CD4-positive, alpha-beta memory T cell (primary cell): ENCODE results near the gene GABARAPL1. TPM values are rescaled to one million over a fixed set of nuclear protein-coding genes. Genes with fewer than 3 reads are reported as not detected.

ENCODE experiments used
- CTCF ChIA-PET: fragments of 350-600 bp; sonication (Branson Sonifier 250); formaldehyde crosslinking; loops from one replicate; lab custom pipeline; 2021; ENCODE audit warnings: inconsistent platforms; ENCODE audit not compliant: partially characterized antibody; lab: Charles Lee
- POLR2A ChIA-PET: fragments of 350-600 bp; sonication (Branson Sonifier 250); formaldehyde crosslinking; loops from one replicate; lab custom pipeline; 2021; ENCODE audit not compliant: partially characterized antibody; lab: Charles Lee
- DNase-seq, 5 donors: peaks; one replicate each; pipeline versions ENCODE4 v3.0.0 to v3.0.0-alpha.2; 2020 to 2022; ENCODE audit warnings: mixed read lengths in 1 of 5
- H3K27ac ChIP-seq: one replicate; pipeline ENCODE4 v1.7.0; 2013; ENCODE audit warnings: low read depth, low read length
- H3K27me3 ChIP-seq: 2 replicates; pipeline ENCODE4 v1.7.0; 2013; ENCODE audit warnings: mild to moderate bottlenecking, low read length, moderate library complexity; ENCODE audit not compliant: insufficient read depth
- H3K36me3 ChIP-seq: 2 replicates; pipeline ENCODE4 v1.7.0; 2013; ENCODE audit warnings: mild to moderate bottlenecking, low read length, moderate library complexity; ENCODE audit not compliant: insufficient read depth
- H3K4me1 ChIP-seq: 2 replicates; pipeline ENCODE4 v1.7.0; 2013; ENCODE audit warnings: mild to moderate bottlenecking, low read length, moderate library complexity; ENCODE audit not compliant: insufficient read depth
- H3K4me3 ChIP-seq, 2 donors: one replicate each; pipeline ENCODE4 v1.7.0; 2013; ENCODE audit warnings: low read length in 2 of 2, mild to moderate bottlenecking in 1 of 2
- H3K9me3 ChIP-seq, 2 donors: one replicate each; pipeline ENCODE4 v1.7.0; 2013; ENCODE audit warnings: low read length in 2 of 2, control low read depth in 1 of 2; ENCODE audit not compliant: control insufficient read depth in 1 of 2
- H3K27ac Mint-ChIP-seq, 7 donors: one replicate each; pipeline ENCODE4 v1.8.0; 2020 to 2021; ENCODE audit warnings: mixed read lengths in 7 of 7, mild to moderate bottlenecking in 6 of 7, inconsistent platforms in 3 of 7, moderate library complexity in 3 of 7
- H3K27me3 Mint-ChIP-seq, 2 donors: one replicate each; pipeline ENCODE4 v1.8.0; 2020 to 2021; ENCODE audit warnings: mixed read lengths in 2 of 2
- H3K36me3 Mint-ChIP-seq, 2 donors: one replicate each; pipeline ENCODE4 v1.8.0; 2020 to 2021; ENCODE audit warnings: mixed read lengths in 2 of 2, inconsistent platforms in 1 of 2, mild to moderate bottlenecking in 1 of 2
- H3K4me1 Mint-ChIP-seq, 4 donors: one replicate each; pipeline ENCODE4 v1.8.0; 2020 to 2021; ENCODE audit warnings: mixed read lengths in 4 of 4, mild to moderate bottlenecking in 1 of 4
- H3K4me3 Mint-ChIP-seq, 8 donors: one replicate each; pipeline ENCODE4 v1.8.0; 2020 to 2021; ENCODE audit warnings: mixed read lengths in 8 of 8, mild to moderate bottlenecking in 7 of 8, moderate library complexity in 6 of 8, inconsistent platforms in 3 of 8
- H3K9me3 Mint-ChIP-seq, 8 donors: one replicate each; pipeline ENCODE4 v1.8.0; 2020 to 2021; ENCODE audit warnings: mixed read lengths in 8 of 8, mild to moderate bottlenecking in 5 of 8, inconsistent platforms in 3 of 8, moderate library complexity in 1 of 8
- intact Hi-C: fragments of 100-400 bp; cut with micrococcal nuclease; formaldehyde crosslinking; loops from one replicate; pipeline ENCODE4 v1.15.1; 2023
- polyA plus RNA-seq, 2 donors: library from polyadenylated mRNA; unstranded; fragments of 300-500 nt; fragmentation: Illumina TruSeq; gene quantifications; one replicate each; pipeline ENCODE4 v1.2.3, GENCODE V29; 2021
- total RNA-seq, 2 experiments: library from RNA; stranded (reverse); gene quantifications; one replicate each; pipeline ENCODE4 v1.2.3, GENCODE V29; 2021

Gene GABARAPL1
- total and polyA plus RNA-seq, 4 experiments from 2014 or later = 12.8 to 36.3 (median 25.8) TPM

DNA sequence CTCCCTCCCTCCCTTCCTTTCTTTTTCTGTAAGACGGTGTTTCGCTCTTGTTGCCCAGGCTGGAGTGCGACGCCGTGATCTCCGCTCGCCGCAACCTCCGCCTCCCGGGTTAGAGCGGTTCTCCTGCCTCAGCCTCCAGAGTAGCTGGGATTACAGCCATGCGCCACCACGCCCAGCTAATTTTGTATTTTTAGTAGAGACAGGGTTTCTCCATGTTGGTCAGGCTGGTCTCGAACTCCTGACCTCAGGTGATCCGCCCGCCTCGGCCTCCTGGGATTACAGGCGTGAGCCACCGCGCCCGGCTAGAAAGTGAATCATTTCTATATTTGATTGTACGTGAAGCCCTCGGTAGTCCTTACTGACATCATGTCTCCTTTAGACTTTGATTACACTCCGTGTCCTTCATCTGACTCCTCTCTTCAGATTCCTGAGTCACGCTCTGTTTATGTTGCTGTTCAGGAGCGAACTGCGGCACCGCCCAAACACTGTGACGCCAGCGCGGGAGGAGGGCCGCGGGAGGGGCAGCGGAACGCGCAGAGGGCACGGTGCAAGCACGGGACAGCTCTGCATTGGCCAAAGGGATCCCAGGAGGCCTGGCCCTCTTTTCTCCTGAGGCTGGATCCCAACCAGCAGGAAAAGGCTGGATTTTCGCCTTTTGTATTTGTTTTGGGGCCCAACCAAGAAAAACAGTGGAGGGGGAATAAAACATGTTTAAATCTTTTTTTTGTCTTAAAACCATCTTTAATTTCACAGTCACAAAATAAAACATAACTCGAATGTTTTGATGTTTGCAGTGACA lies 538 bp upstream of the GABARAPL1 start:
- intact Hi-C loops = loop anchor here (1.0 to 10.0 kb wide), 7 partner anchors 59 to 1967 kb away; partner anchors contain the start of genes CLEC2B and MAGOHB
- CTCF ChIA-PET = interaction anchor here (1.1 kb wide), 1 partner anchor 153 kb away, joined by 3 read pairs; no protein-coding TSS in a partner anchor
- no peaks in the 10 kb centered on the region for H3K27me3 Mint-ChIP-seq

DNA sequence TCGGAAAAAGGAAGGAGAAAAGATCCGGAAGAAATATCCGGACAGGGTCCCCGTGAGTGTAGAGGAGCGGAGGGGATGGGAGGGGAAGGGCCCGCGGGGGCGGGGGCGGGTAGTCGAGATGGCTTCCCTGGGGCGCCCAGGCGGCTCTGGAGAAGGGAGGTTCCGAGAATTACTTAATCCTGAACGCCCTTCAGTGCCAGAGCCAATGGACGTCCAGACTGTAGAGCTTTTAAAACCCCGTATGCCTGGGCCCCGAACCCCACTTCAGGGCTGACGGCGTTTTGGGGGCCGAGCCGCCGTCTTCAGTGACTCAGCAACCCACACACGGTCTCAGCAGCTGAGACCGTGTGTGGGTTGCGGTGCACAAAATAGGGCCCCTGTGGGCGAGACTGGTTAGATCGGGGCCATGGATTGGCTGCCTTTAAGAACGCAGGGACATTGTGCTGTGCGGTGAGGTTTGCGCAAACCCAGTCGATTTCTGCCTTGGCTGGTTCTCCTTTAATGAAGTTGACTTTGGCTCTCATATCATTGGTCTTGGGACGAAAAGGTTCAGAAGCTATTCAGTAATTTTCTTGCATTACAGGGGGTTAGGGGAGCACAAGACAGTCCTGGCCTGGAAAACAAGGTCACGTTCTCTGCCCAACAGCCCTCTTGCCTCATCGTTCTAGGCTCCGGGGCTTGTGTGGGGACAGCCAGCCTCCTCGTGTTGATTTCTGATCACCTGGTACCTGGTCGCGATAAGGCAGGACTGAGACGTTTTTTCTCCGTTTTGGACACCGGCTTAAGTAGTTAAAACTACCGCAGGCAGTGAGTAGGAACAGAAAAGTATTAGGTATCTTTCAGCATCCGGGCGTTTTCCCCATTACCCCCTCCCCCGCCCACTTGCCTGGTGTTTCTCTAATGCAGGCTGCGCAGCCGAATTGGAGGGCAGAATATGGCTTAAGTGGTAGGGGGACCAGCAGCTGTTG lies 775 bp downstream of the GABARAPL1 start:
- Mint-ChIP-seq H3K9me3 (no peaks in the 10 kb centered on the region), H3K36me3 (peaks cover 0 to 17% of the 10 kb centered on the region in 2 donors), H3K27ac (peak overlapping the region; percentile 92 to 99 (median 96)), H3K4me3 (peak overlapping the region; percentile 88 to 98 (median 94)), H3K4me1 (peaks cover 19 to 44% (median 25%) of the 10 kb centered on the region in 4 donors), H3K27me3 (no peaks in the 10 kb centered on the region)
- no peaks in the 10 kb centered on the region for H3K9me3 ChIP-seq
- peak overlapping the region; percentile 57 to 69 for H3K4me3 ChIP-seq
- peak; percentile 75 to 91 (median 79) for DNase-seq
- H3K27me3 ChIP-seq = no peaks in the 10 kb centered on the region
- ChIA-PET CTCF (interaction anchor here (0.8 to 1.7 kb wide), 6 partner anchors 18 to 152 kb away, joined by 3 to 6 read pairs (median 3); no protein-coding TSS in a partner anchor), POLR2A (interaction anchor here (0.7 to 2.9 kb wide), 10 partner anchors 10 to 1333 kb away, joined by 3 to 18 read pairs (median 6); partner anchors contain the start of genes CD69, CLEC2B, MAGOHB and SMIM10L1)
- no peaks in the 10 kb centered on the region for H3K36me3 ChIP-seq
- peaks cover 32% of the 10 kb centered on the region for H3K4me1 ChIP-seq
- H3K27ac ChIP-seq = peak overlapping the region; percentile 81
- intact Hi-C loops = loop anchor here (2.0 to 10.0 kb wide), 6 partner anchors 61 to 1969 kb away; partner anchors contain the start of gene CLEC2B

More for the DNA sequence above, 538 bp upstream of the GABARAPL1 start:
- Histone ChIP-seq H3K36me3 (no peaks in the 10 kb centered on the region), H3K4me3 (peak overlapping the region; percentile 57 to 69), H3K27me3 (no peaks in the 10 kb centered on the region), H3K27ac (peak overlapping the region; percentile 81), H3K4me1 (peaks cover 32% of the 10 kb centered on the region), H3K9me3 (no peaks in the 10 kb centered on the region)
- Mint-ChIP-seq H3K9me3 (no peaks in the 10 kb centered on the region), H3K36me3 (peaks cover 0 to 17% of the 10 kb centered on the region in 2 donors), H3K27ac (peak overlapping the region; percentile 92 to 99 (median 96)), H3K4me1 (peaks cover 19 to 44% (median 25%) of the 10 kb centered on the region in 4 donors), H3K4me3 (peak overlapping the region; percentile 88 to 98 (median 94))
- DNase-seq = peak; percentile 84 to 94 (median 88)
- POLR2A ChIA-PET = interaction anchor here (0.7 to 2.9 kb wide), 10 partner anchors 11 to 1334 kb away, joined by 3 to 18 read pairs (median 6); partner anchors contain the start of genes CLEC2B, MAGOHB and SMIM10L1

DNA sequence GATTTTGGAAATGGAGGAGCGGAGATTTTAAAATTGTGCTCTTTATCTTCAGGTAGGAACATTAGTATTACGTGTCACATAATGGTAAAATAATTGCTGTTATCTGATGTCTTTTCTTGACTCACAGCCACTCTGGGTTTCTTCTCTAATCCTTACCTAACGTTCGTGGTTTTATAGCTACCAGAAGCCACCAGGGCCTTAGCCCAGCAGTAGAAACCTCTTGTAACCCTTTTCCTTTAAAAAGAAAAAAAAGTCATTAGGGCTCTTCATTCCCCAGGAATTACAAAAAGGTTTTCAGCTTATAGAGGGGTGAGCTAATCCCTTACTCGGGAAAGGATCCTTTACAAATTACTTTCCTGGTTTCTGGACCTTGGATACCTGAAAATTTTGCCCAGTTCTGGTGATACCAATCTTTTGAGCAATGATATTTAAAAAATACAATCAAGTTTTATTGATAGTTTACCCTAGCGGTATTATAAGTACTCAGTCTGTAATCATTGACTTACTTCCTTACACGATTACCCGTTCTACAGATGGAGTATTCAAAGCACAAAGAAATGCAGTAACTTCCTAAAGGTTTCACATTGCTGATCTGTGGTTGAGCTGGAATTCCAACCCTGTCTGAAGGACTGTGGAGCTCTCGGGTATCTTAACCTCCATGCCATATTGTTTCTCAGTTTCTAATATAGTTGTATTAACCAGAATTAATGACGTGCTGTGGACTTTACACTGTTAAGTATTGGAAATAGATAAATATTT lies 1.6 kb downstream of the GABARAPL1 start:
- Mint-ChIP-seq H3K9me3 (no peaks in the 10 kb centered on the region), H3K36me3 (peaks cover 0 to 18% of the 10 kb centered on the region in 2 donors)

DNA sequence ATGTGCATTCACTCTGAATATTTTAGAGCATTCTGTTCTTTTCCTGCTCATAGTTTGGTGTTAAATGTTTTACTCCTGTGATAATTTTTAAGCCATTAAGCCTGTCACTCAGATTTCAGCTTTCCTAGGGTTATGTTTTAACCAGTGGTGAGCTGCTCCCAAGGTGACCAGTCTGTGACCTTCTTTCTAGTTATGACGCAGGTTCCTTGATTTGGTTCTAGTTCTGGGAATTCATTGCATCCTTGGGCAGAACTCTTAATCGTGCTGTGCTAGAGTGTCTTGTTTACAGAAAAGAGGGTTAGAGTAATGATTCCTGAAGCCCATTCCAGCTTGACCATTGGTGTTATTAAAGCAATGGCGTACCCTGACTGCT lies 2.2 kb downstream of the GABARAPL1 start:
- CTCF ChIA-PET = interaction anchor here (1.0 to 1.7 kb wide), 3 partner anchors 21 to 150 kb away, joined by 3 to 6 read pairs (median 4); no protein-coding TSS in a partner anchor
- Mint-ChIP-seq H3K27ac (peak overlapping the region; percentile 13 to 92 (median 47)), H3K9me3 (no peaks in the 10 kb centered on the region), H3K4me1 (peaks cover 19 to 44% (median 25%) of the 10 kb centered on the region in 4 donors), H3K27me3 (no peaks in the 10 kb centered on the region), H3K4me3 (peak overlapping the region in 7 of 8 donors; percentile 47 to 98 (median 88)), H3K36me3 (peaks cover 0 to 24% of the 10 kb centered on the region in 2 donors)
- H3K27ac ChIP-seq = no peak overlapping the region
- H3K9me3 ChIP-seq = no peaks in the 10 kb centered on the region
- DNase-seq = no peak
- H3K27me3 ChIP-seq = no peaks in the 10 kb centered on the region
- POLR2A ChIA-PET = interaction anchor here (1.3 to 2.9 kb wide), 3 partner anchors 8 to 398 kb away, joined by 6 to 16 read pairs (median 16); partner anchors contain the start of gene MAGOHB
- peaks cover 32% of the 10 kb centered on the region for H3K4me1 ChIP-seq
- no peak overlapping the region for H3K4me3 ChIP-seq
- intact Hi-C loops = loop anchor here (5.0 to 10.0 kb wide), 3 partner anchors 600 to 1970 kb away; no protein-coding TSS in a partner anchor
- no peaks in the 10 kb centered on the region for H3K36me3 ChIP-seq

More for the DNA sequence above, 1.6 kb downstream of the GABARAPL1 start:
- Mint-ChIP-seq H3K27ac (peak overlapping the region; percentile 92 to 99 (median 96)), H3K4me1 (peaks cover 19 to 44% (median 25%) of the 10 kb centered on the region in 4 donors), H3K4me3 (peak overlapping the region; percentile 88 to 98 (median 94)), H3K27me3 (no peaks in the 10 kb centered on the region)
- Histone ChIP-seq H3K4me1 (peaks cover 32% of the 10 kb centered on the region), H3K36me3 (no peaks in the 10 kb centered on the region), H3K9me3 (no peaks in the 10 kb centered on the region), H3K27ac (peak overlapping the region; percentile 81), H3K4me3 (peak overlapping the region; percentile 57 to 69), H3K27me3 (no peaks in the 10 kb centered on the region)
- POLR2A ChIA-PET = interaction anchor here (0.7 to 2.9 kb wide), 7 partner anchors 9 to 599 kb away, joined by 3 to 18 read pairs (median 16); partner anchors contain the start of genes CD69, CLEC2B and MAGOHB
- CTCF ChIA-PET = interaction anchor here (1.0 to 1.7 kb wide), 3 partner anchors 22 to 150 kb away, joined by 3 to 6 read pairs (median 4); no protein-coding TSS in a partner anchor
- intact Hi-C loops = loop anchor here (5.0 to 10.0 kb wide), 3 partner anchors 600 to 1970 kb away; no protein-coding TSS in a partner anchor
- DNase-seq = peak in 2 of 5 donors; percentile 12 to 49

DNA sequence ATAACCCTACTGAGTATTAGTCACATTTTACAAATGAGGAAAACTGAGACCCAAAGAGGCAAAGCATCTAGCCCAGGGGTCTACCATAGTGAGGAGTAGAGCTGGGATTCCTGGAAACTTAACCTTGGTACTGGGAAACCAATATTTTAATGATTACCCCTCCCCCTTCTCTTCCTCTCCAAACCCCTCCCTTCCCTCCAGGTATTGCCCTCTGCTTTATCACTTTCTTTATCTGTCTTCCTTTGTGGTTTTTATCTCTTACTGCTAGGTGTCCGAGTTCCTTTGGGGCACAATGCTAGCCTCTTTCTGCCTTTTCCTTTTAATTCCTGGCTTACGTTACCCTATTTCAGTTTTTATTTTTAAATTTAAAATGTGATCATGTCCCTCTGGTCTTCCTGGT lies 2.8 kb downstream of the GABARAPL1 start:
- peak overlapping the region in 6 of 8 donors; percentile 47 to 98 (median 90) for H3K4me3 Mint-ChIP-seq
- H3K27ac ChIP-seq = no peak overlapping the region
- CTCF ChIA-PET = interaction anchor here (1.7 kb wide), 1 partner anchor 149 kb away, joined by 4 read pairs; no protein-coding TSS in a partner anchor

More for the DNA sequence above, 2.8 kb downstream of the GABARAPL1 start:
- no peaks in the 10 kb centered on the region for H3K9me3 Mint-ChIP-seq
- peaks cover 19 to 44% (median 25%) of the 10 kb centered on the region in 4 donors for H3K4me1 Mint-ChIP-seq
- Histone ChIP-seq H3K36me3 (no peaks in the 10 kb centered on the region), H3K27me3 (no peaks in the 10 kb centered on the region), H3K4me1 (peaks cover 32% of the 10 kb centered on the region), H3K4me3 (no peak overlapping the region), H3K9me3 (no peaks in the 10 kb centered on the region)
- peaks cover 4 to 29% of the 10 kb centered on the region in 2 donors for H3K36me3 Mint-ChIP-seq
- H3K27ac Mint-ChIP-seq = peak overlapping the region in 5 of 7 donors; percentile 52 to 92 (median 61)
- intact Hi-C loops = loop anchor here (10.0 kb wide), 2 partner anchors 601 to 1971 kb away; no protein-coding TSS in a partner anchor
- POLR2A ChIA-PET = interaction anchor here (1.3 kb wide), 1 partner anchor 398 kb away, joined by 6 read pairs; the partner anchor contains the start of gene MAGOHB
- no peaks in the 10 kb centered on the region for H3K27me3 Mint-ChIP-seq
- DNase-seq = no peak
